ENCODE data around the gene DEGS2.
"Not testable (repeated sequence)": the region's sequence is repeated elsewhere in the genome, so short reads cannot be mapped to it uniquely, and the experiment has no call there.

Gene DEGS2

GRCh38 chr14:100178691-100179090 is 19.2 kb upstream of the DEGS2 start:
- DNase-seq (ENCODE audit: low spot score), result no peak

DNA sequence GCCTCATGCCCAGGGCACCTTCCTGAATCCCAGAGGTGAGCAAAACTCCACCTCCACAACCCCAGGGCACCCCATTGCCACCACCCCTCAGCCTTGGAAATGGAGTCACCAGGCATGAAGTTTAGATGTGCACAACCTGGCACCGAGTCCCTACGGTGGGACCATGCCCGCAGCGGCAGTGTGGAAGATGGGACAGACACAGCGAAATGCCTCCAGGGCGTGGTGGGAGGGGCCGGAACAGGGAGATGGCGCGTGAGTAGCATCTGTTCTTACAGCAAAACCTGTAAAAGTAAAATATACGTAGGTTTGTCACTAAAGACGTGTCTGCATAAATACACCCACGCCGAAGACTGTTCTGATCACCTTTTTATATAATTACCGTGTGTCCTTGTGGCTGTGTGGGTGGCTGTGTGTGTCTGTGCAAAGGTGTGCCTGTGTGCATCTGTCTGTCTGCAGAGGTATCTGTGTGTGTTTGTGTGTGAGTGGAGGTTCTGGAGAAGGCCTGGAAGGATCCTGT is 17.4 kb upstream of the DEGS2 start:
- DNase-seq (ENCODE audit: low spot score), result no peak

DNA sequence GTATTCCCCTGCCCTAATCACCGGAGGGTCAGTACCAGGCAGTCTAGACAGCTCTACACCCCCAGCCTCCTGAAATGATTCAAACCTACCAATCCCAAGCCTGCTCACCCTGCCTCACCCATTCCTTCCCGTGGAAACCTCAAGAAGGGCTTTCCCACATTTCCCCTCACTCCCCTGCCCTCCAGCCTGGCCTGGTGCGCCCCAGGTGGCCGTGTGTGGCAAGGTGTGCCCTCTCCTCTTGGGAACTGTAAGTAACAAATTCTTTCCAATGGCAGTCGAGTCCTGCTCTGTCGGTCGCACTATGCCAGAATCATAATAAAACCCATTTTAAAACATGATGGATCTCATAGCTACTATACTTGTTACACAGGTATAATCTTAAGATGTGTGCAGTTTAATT is 13.9 kb upstream of the DEGS2 start:
- DNase-seq (ENCODE audit: low spot score), result no peak

- DNase-seq (ENCODE audit: low spot score), result no peak
Measured at GRCh38 chr14:100172811-100173210, 13.4 kb upstream of the DEGS2 start.

DNA sequence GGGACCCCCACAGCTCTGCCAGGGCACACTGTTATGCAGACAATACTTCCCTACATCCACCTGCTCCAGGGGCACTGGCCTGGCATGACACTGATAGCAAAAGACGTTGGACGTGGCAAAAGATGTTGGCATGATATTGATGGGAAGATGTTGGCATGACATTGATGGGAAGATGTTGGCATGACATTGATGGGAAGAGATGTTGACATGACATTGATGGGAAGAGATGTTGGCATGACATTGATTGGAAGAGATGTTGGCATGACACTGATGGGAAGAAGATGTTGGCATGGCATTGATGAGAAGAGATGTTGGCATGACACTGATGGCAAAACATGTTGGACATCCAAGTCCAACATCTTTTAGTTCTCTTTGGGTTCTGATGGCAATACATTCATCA is 11.4 kb upstream of the DEGS2 start:
- no peak for DNase-seq (ENCODE audit: low spot score)

DNA sequence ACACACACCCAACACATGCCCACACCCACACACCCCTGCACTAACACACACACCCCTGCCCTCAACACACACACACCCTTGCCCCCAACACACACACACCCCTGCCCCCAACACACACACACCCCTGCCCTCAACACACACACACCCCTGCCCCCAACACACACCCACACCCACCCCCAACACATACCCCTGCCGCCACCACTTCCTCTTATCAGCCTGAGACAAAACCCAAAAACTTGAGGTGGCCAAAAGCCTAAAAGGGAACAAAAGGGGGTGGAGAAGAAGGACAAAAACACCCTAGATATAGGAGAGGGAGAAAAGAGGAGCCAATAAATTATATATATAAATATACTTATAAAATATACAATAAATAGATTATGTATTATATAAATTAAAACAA is 9.1 kb upstream of the DEGS2 start:
- no peak for DNase-seq (ENCODE audit: low spot score)

DNA sequence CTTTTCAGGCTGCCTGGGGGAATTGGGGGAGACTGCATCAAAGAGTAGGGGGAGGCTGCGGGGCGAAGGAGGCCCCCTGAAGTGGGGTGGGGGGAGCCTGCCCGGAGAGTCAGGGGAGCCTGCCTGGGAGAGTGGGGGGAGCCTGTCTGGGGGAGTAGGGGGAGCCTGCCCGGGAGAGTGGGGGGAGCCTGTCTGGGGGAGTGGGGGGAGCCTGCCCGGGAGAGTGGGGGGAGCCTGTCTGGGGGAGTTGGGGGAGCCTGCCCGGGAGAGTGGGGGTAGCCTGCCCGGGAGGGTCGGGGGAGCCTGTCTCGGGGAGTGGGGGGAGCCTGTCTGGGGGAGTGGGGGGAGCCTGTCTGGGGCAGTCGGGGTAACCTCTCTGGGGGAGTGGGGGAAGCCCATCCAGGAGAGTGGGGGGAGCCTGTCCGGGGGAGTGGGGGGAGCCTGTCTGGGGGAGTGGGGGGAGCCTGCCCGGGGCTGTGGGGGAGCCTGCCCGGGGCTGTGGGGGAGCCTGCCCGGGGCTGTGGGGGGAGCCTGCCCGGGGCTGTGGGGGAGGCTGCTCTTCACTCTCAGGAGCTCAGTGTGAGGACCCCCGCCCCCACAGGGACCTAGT is 6.5 kb upstream of the DEGS2 start:
- no peak for DNase-seq (ENCODE audit: low spot score)

DNA sequence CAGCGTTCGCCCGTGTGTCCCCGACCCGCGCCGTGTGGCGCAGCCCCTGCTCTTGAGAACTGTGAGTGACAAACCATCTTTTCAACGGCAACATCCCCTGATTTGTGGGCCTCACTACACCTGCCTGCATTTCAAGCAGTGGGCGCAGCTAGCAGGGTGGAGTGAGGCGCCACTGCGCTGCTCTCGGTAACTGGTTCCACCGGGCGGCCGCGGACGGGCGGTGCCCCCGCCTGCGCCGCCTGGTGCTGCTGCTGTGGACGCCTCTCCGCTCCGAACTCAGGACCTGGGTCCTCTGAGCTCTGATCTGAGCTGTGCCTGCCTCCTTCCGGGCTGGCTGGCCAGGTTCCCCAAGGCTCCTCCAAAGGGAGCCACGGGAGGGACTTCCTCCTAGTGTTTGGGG is 5.9 kb upstream of the DEGS2 start:
- no peak for DNase-seq (ENCODE audit: low spot score)

DNA sequence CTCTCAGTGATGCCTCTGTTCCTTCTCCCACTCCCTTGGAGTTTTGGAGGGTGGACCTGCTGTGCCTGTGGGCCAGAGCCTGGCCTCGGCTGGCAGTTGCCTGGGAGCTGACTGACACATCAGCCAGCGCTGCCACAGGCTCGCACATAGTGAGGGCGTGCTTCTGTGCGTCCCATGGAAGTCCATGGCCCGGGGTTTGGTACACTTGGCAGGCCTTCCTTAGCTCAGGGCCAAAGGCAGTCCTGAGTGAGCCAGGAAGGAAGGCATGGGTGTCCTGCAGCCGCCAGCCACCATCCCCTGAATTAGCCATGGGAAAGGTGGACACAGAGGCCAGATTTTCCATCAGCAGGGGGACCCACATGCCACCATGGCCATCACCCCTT is 1.1 kb upstream of the DEGS2 start:
- no peak for DNase-seq (ENCODE audit: low spot score)

GRCh38 chr14:100159865-100160533 is 554 bp upstream of the DEGS2 start:
- no peak for DNase-seq (ENCODE audit: low spot score)

GRCh38 chr14:100158566-100159093 is 815 bp downstream of the DEGS2 start:
- no peak for DNase-seq (ENCODE audit: low spot score)

- not testable (repeated sequence) for DNase-seq (ENCODE audit: low spot score)
Measured at GRCh38 chr14:100157548-100158232, 1.8 kb downstream of the DEGS2 start.

GRCh38 chr14:100156776-100157175 is 2.7 kb downstream of the DEGS2 start:
- DNase-seq (ENCODE audit: low spot score), result no peak

DNA sequence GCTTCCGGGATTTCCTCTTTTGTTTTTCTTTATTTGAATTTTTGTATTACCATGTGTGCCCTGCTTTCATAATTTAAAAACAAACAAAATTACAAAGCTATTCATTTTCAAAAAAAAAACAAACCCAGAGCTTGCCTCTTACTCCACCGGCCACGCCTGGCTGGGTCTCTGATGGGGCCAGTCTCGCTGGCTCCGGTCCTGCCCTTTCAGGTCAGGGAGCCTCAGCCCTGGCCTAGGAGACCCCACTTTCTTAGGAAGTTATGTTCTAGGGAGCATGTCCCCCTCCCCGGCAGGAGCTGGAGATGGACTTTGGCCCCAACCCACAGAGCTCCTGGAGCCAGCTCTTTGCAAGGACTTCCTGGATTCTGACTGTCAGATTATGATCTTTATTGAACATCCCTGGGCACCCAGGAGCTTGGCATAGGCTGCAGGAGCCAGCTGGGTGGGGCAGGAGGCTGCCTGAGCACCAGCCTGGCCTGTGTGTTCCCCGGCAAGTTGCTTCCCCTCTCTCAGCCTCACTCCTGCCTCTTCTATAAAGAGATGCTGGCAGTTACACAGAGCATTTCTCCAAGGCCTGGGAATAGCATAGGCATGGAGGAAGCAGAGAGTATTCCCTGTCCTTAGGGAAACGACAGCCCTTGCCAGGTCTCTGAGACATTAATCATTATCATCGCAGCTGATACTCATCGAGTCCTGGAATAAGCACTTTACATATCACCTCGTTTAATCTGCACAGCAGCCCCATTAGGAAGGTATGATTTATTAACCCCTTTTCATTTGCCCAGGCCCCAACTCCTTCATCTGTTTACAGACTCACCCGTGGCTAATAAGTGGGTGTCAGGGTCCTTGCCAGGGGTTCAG is 3.5 kb downstream of the DEGS2 start:
- DNase-seq (ENCODE audit: low spot score), result no peak

GRCh38 chr14:100155049-100155621 is 4.3 kb downstream of the DEGS2 start:
- peak; percentile 67 for DNase-seq (ENCODE audit: low spot score)

DNA sequence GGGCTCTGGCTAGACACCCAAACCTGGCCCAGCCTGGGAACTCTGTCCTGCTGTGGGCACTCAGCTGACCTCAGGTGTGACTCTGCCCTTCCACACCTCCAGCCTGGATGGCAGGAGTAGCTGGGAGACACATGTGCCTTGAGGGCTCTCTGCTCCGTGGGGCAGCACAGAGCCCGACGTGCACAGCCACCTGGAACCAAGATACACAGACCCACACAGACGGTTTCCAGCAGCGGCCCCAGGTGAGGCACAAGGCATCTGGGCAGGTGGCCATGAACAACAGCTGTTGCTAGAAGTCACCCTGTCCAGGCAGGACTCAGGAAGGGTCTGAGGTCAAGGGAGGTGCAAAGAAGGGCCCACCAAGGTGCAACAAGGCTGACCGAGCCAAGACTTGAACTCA is 5.9 kb downstream of the DEGS2 start:
- no peak for DNase-seq (ENCODE audit: low spot score)

- no peak for DNase-seq (ENCODE audit: low spot score)
Measured at GRCh38 chr14:100152091-100152490, 7.4 kb downstream of the DEGS2 start.

DNA sequence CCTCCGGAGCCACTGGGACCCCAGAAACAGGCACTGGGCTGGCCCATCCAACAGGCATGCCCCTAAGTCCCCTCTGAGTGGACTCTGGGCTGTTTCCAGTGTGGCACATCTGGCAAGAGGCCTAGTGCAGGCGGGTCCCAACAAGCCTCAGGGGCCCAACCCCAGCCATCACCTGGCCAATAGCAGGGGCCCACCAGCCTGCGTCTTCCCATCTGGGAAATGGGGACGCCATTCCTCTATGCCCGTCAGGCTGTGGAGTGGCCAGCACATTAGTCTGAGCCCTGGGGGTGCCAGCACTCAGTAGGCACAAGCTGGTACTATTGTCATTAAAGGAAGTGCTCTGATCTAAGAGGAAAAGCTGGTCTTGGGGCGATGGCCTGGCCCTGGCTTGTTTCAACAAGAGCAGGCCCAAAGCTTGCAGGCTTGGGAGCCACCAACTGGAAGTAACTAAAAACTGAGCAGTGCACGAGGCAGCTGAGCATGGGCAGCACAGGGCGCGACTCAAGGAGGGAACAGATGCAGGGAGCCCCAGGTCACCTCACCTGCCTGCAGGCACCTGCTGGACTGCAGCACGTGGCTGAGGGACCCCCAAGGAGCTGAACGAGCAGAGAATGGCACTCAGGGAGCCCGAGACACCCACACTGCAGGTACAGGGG is 8.4 kb downstream of the DEGS2 start:
- DNase-seq (ENCODE audit: low spot score), result no peak

DNA sequence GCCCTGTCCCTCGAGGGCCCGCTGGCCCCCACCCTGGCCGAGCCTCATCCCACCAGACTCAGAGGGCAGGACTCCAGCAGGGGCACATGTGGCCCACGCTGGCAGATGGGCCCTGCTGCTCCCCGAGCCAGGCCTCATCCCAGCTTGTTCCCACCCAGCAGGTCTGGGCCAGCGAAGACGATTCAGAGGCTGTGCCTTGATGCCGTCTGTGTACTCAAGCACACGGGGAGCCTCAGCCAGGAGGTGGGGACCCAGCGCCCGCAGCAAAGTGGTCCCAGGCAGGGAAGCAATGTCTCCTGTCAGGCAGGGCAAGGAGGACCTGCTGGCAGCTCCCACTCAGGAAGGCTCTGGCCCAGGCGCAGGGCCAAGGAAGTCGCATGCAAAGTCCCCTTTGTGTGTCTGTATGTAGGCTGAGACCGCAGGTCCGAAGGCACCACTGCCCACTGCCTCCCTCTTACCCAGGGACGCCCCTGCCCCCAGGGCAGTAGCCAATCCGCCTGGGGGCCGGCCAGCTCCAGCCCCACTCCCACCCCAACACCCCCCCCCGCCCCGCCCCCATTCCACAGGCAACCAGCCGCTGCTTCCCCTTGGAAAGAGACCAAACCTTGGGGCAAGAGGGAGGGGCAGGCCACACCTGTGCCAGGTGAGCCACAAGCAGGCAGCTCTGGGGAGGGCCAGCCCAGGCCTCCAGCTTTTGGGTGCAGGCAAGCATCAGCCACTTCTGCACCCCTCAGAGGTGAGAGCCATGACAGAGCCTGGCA is 9.4 kb downstream of the DEGS2 start:
- DNase-seq (ENCODE audit: low spot score), result no peak
